ENCODE data around the gene PPIL1. TPM values are rescaled to one million over a fixed set of nuclear protein-coding genes. Genes with fewer than 3 reads are reported as not detected.

Gene PPIL1
- total RNA-seq, 4 donors from 2014 or later = 9.2 to 19.8 (median 13.0) TPM

- DNase-seq (ENCODE audit: low spot score in 2 of 2) = no peak
- H3K36me3 ChIP-seq = peaks cover 0 to 25% (median 0%) of the 10 kb centered on the region in 3 donors
- no peak for TF ChIP-seq EP300 (IDR thresholded peaks at IDR 0.05)
- TF ChIP-seq, protein P1, sequence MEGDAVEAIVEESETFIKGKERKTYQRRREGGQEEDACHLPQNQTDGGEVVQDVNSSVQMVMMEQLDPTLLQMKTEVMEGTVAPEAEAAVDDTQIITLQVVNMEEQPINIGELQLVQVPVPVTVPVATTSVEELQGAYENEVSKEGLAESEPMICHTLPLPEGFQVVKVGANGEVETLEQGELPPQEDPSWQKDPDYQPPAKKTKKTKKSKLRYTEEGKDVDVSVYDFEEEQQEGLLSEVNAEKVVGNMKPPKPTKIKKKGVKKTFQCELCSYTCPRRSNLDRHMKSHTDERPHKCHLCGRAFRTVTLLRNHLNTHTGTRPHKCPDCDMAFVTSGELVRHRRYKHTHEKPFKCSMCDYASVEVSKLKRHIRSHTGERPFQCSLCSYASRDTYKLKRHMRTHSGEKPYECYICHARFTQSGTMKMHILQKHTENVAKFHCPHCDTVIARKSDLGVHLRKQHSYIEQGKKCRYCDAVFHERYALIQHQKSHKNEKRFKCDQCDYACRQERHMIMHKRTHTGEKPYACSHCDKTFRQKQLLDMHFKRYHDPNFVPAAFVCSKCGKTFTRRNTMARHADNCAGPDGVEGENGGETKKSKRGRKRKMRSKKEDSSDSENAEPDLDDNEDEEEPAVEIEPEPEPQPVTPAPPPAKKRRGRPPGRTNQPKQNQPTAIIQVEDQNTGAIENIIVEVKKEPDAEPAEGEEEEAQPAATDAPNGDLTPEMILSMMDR (IDR thresholded peaks at IDR 0.05) = no peak
- no peak for TF ChIP-seq POLR2A (IDR thresholded peaks at IDR 0.05)
- H3K27me3 ChIP-seq = no peaks in the 10 kb centered on the region
- H3K27ac ChIP-seq = no peak overlapping the region
- H3K4me1 ChIP-seq = peaks cover 0 to 44% (median 14%) of the 10 kb centered on the region in 4 donors
- 95 to 97% methylated on average over 3 of the region's 3 CpGs for WGBS, 2 donors
- H3K4me3 ChIP-seq = no peak overlapping the region
- H3K9me3 ChIP-seq = no peaks in the 10 kb centered on the region
Measured at GRCh38 chr6:36890112-36890663, 15.6 kb upstream of the PPIL1 start.

DNA sequence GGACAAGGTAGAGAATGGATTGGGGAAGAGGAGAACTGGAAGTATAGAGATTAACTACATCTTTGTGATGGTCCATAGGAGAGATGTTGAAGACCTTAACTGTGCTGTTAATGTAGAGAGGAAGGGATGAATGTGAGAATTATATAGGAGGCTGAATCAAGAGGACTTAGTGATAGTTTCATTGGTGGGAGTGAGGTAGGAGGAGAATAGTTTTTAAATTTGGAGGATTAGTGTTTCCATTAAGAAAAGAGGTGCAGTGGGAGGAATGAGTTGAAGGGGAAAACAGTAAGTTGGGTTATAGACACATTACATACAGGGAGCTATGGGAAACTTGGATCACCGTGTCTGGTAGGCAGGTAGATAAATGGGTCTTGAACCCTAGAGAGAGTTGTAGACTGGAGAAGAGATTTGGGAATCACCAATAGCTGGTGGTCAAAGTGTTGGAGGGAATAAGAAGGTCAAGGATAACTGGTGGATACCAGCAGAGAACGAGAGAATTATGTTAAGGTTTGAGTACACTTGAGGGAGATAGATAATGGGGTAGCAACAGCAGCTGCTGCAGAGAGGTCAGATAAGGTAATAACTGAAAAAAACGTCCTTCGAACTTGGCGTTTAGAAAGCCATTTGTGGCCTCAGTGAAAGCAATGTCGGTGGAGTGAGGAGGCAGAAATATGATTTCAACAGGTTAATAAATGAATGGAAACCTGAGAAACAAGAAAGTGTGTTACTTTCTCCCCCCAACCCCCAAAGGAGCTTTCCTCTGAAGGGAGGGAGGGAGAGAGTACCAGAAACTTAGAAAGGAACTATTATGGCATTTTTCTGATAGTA, 14.3 kb upstream of the PPIL1 start:
- H3K4me3 ChIP-seq = no peak overlapping the region
- no peak overlapping the region for H3K27ac ChIP-seq
- H3K27me3 ChIP-seq = no peaks in the 10 kb centered on the region
- H3K9me3 ChIP-seq = no peaks in the 10 kb centered on the region
- peaks cover 0 to 40% (median 15%) of the 10 kb centered on the region in 4 donors for H3K4me1 ChIP-seq
- WGBS, 2 donors = 53 to 60% methylated on average over 6 of the region's 6 CpGs
- TF ChIP-seq, protein P1 (IDR thresholded peaks at IDR 0.05) = no peak
- peaks cover 0 to 11% (median 0%) of the 10 kb centered on the region in 3 donors for H3K36me3 ChIP-seq
- DNase-seq (ENCODE audit: low spot score in 2 of 2) = no peak

DNA sequence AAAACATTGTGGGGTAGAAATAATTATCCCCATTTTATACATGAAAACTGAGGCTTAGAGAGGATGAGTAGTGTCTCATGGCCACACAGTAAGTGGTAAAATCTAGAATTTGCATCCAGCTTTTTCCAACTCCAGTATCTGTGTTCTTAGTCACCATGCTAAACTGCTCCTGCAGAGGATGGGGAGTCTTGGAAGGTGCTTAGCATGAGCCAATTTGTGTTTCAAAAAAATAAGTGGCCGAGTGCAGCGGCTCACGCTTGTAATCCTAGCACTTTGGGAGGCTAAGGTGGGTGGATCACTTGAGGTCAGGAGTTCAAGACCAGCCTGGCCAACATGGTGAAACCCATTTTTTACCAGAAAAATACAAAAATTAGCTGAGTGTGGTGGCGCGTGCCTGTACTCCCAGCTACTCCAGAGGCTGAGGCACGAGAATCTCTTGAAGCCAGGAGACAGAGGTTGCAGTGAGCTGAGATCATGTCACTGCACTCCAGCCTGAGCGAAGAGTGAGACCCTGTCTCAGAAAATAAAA, 13.6 kb upstream of the PPIL1 start:
- no peak for TF ChIP-seq POLR2A (IDR thresholded peaks at IDR 0.05)
- TF ChIP-seq, protein P1 (IDR thresholded peaks at IDR 0.05) = no peak
- no peak for TF ChIP-seq EP300 (IDR thresholded peaks at IDR 0.05)
- H3K36me3 ChIP-seq = peaks cover 0 to 11% (median 0%) of the 10 kb centered on the region in 3 donors
- no peak overlapping the region for H3K27ac ChIP-seq
- no peaks in the 10 kb centered on the region for H3K27me3 ChIP-seq
- H3K9me3 ChIP-seq = no peaks in the 10 kb centered on the region
- peaks cover 0 to 37% (median 15%) of the 10 kb centered on the region in 4 donors for H3K4me1 ChIP-seq
- DNase-seq (ENCODE audit: low spot score in 2 of 2) = no peak
- 91 to 95% methylated on average over 7 of the region's 7 CpGs for WGBS, 2 donors
- no peak overlapping the region for H3K4me3 ChIP-seq

DNA sequence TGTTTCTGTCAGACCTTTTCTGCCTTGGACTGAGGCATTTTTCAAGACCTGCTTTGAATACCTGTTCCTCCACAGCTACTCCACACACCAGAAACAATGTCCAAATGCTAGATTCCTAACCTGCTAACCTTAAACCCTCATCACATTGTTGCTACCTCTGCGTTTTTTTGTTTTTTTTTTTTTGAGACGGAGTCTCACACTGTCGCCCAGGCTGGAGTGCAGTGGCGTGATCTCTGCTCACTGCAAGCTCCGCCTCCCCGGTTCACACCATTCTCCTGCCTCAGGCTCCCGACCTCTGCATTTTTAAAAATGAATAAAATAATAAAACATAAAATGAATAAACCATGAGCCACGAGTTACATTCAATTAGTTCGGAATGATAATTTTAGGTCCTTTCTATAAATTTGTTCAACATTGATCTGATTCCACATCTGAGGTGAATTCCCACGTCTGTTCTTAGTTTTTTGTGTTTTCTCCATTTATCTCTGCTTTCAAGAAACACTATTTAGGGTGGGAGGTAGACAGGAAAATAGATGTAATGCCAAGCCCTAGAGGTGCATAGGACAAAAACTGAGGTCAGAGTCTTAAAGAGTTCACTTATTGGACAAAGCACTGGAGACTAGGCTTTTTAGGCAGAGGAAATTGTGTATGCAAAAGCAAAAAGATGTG, 12.5 kb upstream of the PPIL1 start:
- H3K4me1 ChIP-seq = peaks cover 0 to 37% (median 15%) of the 10 kb centered on the region in 4 donors
- 57 to 58% methylated on average over 10 of the region's 10 CpGs for WGBS, 2 donors
- H3K4me3 ChIP-seq = peak overlapping the region in 3 of 4 donors; percentile 72 to 88 (median 86)
- H3K27ac ChIP-seq = no peak overlapping the region
- H3K36me3 ChIP-seq = peaks cover 0 to under 1% (median 0%) of the 10 kb centered on the region in 3 donors
- DNase-seq (ENCODE audit: low spot score in 2 of 2) = no peak
- TF ChIP-seq, protein P1 (IDR thresholded peaks at IDR 0.05) = no peak
- no peak for TF ChIP-seq EP300 (IDR thresholded peaks at IDR 0.05)
- no peak for TF ChIP-seq POLR2A (IDR thresholded peaks at IDR 0.05)
- no peaks in the 10 kb centered on the region for H3K9me3 ChIP-seq
- no peaks in the 10 kb centered on the region for H3K27me3 ChIP-seq

All from tibial nerve (tissue), 4 donors.